Fibroblast of skin of left quadriceps (primary cell): ENCODE results near the gene LENG9.
"Not testable (repeated sequence)": the region's sequence is repeated elsewhere in the genome, so short reads cannot be mapped to it uniquely, and the experiment has no call there.

ENCODE experiments used
- DNase-seq, 2 experiments: peaks; one replicate each; pipeline ENCODE4 v3.0.0-alpha.2; 2013; ENCODE audit warnings: low read depth in 2 of 2

Gene LENG9

GRCh38 chr19:54463531-54464043, at the start of gene LENG9:
LENG9 (minus strand) TSS chr19:54463778; CDS start chr19:54463526, 252 bp downstream.
- DNase-seq, result peak; percentile 97 to 98

GRCh38 chr19:54509200-54509940, 45.8 kb upstream of the LENG9 start:
- not testable (repeated sequence) for DNase-seq

DNA sequence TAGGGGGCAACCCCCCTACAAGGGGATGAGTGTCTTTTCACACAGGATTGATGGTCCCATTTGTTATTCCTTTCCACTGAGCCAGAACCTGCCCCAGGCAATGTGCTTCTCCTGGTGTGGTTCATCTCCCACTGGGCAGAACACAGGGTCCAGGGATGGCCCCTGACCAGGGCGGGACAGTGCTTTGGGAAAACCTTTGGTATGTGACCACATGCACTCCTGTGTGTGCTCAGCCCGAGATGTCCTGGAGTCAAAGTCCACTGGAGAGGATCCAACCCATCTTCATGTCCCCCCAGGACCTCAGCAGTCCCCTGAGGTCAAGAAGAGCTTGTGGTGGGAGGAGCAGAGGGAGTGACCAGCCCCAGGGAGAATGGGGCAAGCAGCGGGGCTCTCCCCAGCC, 44.9 kb upstream of the LENG9 start:
- not testable (repeated sequence) for DNase-seq

DNA sequence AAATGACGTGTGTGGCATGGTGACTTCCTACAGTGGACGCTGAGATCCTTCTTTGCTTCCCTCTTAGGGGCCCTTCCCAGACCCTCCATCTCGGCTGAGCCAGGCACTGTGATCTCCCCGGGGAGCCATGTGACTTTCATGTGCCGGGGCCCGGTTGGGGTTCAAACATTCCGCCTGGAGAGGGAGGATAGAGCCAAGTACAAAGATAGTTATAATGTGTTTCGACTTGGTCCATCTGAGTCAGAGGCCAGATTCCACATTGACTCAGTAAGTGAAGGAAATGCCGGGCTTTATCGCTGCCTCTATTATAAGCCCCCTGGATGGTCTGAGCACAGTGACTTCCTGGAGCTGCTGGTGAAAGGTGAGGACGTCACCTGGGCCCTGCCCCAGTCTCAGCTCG, 44.2 kb upstream of the LENG9 start:
- DNase-seq, result no peak

DNA sequence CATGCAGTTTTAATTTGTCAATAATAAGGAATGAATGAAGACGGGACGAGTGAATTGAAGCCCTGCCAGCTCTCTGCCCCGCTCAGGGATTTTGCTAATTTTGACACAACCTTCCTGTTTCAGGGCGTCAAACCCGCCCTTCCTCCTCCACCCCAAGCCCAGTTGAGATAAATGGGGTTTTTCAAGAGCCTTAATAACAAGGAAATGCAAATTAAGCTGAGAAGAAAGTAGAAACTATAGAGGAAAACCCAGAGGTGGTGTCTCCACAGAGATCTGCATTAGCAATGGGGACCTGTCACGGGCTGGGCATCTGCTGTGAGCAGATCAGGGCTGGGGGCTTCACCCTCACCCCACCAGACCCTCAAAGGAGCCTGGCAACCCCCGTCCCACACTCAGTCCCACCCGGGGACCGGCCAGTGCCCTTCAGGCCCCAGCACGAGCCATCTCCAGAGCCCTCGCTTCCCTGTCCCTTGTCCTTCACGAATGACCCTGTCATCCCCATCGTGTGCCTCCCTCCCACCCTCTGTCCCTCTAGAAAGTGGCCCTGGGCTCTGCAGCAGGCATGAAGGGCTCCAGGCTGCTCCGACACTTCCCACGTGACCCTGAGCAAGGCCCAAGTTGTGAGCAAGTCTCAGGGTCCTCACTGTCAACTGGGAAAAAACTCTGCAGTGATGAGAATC, 43.6 kb upstream of the LENG9 start:
- not testable (repeated sequence) for DNase-seq

DNA sequence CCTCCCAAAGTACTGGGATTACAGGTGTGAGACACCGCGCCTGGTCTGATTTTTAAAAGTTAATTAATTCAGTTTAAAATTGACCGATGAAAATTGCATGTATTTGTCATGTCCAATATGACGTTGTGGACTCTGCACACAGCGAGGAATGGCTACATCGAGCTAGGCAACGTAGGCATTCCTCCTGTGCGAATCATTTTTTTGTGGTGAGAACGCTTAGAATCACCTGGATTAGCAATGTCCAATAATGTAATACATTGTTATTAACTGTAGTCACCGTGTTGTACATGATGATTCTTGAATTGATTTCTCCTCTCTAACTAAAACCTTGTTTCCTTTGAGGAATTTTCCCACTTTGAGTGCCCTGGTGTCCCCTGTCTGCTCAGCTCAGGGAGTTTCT, 42.5 kb upstream of the LENG9 start:
- DNase-seq, result no peak

DNA sequence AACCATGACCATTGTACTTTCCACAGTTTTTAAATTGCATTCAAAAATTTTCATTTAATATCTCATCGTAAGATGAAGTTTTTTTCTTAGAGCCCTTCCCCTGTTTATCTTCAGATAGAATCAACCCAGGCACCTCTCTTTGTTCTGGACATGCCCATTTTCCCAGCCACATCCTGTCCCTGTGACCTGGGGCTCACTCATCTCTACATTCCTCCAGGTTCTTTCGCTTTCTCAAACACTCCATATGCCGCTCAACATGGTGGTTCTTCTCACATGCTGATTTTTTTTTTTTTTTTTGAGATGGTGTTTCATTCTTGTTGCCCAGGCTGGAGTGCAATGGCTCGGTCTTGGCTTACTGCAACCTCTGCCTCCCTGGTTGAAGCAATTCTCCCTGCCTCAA, 42.0 kb upstream of the LENG9 start:
- DNase-seq, result not testable (repeated sequence)

DNA sequence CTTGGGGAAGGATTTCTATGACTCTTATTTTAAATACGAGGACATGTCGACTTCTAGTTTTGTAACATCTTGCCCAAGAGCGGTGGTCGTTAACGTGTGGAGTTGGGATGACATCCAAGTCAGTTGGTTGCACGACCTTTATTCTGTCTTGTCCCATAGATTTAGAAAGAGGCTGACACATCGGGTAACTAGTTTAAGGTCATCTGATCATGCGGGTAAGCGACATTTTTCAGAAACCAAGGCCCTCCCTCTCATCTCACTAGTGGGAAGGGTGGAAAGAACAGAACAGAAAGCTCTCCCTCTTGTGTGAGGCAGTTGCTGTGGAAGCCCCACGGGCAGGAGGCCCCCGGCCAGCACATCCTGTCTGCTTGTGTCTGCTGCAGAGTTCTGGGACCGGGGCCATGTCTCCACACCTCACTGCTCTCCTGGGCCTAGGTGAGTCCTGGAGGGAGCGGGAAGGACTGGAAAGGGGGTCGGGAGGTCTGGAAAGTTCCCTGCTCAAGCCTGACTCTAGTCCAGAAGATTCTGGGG, 39.0 kb upstream of the LENG9 start, which contains the start of gene LAIR2:
LAIR2 (plus strand) TSS at position 314 of the 531 bp plus-strand sequence; CDS start at position 402, 88 bp downstream.
- no peak for DNase-seq

DNA sequence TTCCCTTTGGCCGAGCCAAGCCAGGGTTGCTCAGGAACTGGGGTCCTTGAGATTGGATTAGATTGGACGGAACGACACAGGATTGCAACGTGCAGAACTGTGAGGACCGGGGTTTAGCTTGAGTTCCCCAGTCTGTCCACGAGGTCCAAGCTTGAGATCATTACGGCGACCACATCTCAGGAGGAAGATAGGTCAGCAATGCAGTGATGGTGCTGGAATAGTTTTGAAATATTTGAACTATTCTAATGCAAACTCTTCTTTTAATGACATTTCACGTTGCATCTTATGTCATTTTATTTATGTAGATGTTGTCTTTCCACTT, 34.8 kb upstream of the LENG9 start:
- not testable (repeated sequence) for DNase-seq

DNA sequence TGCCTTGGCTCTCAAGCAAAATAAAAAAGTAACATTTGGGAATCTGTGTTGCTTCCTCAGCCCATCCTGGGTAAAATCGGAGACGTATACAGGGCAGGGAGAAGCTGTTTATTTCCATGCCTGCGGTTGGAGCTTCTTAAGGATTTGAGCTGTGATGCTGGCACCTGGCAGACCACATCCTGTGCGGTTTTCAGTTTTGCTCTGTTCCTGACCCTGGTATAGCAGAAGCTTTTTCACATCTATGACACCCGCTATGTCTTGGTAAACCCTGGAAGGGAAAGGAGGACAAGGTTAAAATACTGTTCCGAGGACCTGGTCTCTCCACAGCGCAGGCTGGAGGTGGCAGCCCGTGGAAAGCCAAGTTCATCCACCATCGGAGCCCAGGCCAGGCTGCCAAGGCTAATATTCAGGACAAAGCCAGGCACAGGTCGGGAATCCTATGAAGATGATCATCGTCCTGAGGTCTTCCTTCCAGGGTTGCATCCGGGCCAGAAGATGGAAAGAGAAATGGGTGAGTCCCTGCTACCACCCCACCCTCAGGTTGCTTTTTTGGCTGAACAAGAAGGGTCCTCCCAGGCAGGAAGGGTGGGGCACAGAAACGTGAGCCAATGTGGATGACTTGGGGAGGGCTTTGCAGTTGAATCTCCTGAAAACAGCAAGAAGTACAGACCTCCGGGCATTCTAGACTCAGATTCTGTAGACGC, 34.3 kb upstream of the LENG9 start:
- DNase-seq, result not testable (repeated sequence)

DNA sequence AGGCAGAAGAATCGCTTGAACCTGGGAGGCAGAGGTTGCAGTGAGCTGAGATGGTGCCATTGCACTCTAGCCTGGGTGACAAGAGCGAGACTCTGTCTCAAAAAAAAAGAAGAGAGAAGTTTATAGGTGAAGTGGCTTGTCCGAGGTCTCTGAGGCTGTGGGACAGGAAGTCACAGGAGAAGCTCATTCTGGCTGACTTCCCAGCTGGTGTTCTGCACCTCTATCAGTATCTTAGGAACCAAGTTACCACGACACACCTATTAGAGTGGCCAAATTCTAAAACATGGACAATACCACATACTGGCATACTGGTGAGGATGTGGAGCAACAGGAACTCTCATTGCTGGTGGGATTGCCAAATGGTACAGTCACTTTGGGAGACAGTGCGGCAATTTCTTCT, 31.7 kb upstream of the LENG9 start:
- DNase-seq, result not testable (repeated sequence)

DNA sequence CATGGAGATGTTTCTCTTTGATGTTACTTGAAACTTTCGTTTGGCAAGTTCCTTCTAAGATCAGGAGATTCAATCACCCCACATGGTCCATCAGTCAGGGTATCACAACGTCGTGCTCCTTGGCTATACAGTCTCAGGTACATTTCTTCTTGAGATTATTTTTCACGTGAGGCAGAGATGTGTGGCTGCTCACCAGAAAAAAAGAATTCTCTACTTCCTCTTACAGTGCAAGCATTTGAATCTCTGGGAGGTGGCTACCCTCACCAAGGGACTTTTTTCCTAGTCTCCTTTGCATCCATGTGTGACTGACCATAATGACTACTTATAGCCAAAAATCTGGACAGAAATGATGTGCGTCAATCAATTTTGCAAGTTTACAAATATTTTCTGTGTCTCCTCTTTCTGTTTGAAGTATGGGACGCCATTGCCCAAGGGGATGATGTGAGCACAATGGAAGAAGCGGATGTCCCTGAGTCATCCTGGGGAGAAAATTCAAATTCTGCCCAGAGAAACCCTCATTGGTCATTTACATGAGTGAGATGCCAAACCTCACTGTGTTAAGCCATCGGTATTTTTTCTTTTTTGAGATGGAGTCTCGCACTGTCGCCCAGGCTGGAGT, 30.5 kb upstream of the LENG9 start:
- no peak for DNase-seq

DNA sequence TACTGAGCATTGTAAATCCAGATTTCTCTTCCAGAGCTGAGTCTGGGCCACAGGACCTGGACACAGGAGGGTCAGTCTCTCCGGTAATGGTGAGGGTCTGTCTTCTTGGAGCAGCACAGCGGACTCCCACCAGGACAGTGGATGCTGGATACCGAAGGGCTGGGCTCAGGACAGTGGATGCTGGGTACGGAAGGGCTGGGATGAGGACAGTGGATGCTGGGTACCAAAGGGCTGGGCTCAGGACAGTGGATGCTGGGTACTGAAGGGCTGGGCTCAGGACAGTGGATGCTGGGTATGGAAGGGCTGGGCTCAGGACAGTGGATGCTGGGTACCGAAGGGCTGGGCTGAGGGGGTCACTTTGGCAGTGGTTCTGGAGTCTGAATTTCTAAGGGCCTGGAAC, 29.5 kb upstream of the LENG9 start:
- DNase-seq, result not testable (repeated sequence)

DNA sequence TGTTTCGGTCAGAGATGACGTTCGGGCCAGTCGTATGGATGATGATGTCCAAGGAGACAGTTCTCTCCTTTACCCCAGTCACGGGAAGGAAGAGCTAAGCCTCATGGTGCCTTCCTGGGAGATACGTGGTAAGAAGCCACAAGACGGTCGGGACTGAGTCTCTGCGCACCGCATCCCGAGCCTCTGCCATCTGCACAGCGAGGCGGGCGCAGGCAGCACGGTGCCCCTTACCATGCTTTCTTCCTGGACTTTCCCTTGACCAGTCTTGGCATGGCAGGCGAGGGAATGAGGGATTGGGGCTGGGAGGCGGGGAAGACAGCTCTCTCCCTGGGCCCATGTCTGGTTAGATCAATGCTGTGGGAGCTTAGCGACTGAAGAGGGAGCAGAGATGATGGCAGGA, 29.0 kb upstream of the LENG9 start:
- no peak for DNase-seq

DNA sequence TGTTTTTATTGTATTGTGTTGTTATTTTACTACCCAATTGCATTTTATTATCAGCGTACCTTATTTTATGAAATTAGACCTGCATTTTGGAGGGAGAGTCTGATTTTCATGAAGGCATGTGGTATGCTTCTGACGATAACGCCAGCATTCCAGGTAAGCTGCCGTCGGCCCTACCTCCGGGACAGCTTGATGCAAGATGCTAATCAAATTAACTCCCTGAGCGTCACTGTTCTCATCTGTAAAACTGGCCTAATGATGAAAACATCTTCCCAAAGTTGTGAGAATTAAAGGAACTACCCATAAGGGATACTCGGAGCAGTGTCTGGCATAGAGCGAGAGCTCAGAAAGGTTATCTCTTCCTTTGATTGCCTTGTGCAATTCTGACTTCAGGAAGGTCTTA, 26.2 kb upstream of the LENG9 start:
- no peak for DNase-seq

GRCh38 chr19:54489341-54489740, 25.8 kb upstream of the LENG9 start:
- no peak for DNase-seq

DNA sequence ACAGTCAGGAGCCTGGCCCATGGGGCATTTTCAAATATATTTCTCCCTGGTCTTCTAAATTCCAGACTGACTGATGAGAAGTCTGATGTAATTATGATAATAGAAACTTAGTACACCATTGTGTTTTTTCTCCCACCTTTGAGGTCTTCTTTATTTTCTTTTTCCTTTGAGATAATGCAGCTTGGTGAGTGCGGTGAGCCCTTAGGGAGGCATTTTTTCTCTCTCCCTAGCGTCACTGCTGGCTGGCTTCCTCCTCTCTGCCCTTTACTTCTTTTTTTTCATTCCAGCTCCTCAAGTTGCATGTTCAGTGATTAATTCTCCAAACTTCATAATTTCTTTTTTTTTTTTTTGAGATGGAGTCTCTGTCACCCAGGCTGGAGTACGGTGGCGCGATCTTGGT, 22.3 kb upstream of the LENG9 start:
- no peak for DNase-seq

DNA sequence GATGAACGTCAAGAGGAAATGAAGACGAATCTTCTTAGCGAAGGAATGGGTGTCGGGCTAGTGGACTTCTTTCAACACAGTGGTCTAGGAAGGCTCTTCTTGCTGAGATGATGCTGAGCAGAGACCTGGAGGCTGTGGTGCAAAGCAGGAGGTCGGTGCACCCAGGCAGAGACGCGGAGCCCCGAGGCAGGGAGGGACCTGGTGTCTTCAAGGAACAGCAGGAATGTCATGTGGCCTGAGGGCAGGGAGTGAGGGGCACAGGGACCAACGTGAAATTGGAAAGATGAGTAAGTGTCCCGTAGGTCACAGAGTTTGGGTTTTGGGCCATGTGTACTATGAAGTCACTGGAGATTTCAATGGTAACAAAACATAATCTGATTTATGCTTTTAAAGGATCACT, 20.9 kb upstream of the LENG9 start:
- DNase-seq, result no peak

DNA sequence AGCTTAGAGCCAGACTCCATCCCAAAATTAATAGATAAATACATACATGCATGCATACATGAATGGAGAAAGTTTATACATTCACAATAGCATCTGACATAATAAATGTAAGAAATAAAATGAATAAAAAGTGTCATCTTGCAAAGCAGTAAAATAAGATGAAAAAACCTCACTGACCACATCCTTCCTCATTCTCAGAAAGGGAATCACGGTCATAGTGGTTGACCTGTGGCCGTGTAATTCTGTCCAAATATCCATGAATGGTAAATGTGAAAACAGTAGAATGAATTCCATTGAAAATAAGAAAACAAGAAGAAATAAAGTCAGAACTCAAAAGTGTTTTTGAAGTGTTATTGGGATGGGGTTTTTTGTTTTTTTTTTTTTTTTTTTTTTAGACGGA, 19.3 kb upstream of the LENG9 start:
- DNase-seq, result no peak

GRCh38 chr19:54481326-54481930, 17.9 kb upstream of the LENG9 start:
- peak; percentile 11 to 23 for DNase-seq

DNA sequence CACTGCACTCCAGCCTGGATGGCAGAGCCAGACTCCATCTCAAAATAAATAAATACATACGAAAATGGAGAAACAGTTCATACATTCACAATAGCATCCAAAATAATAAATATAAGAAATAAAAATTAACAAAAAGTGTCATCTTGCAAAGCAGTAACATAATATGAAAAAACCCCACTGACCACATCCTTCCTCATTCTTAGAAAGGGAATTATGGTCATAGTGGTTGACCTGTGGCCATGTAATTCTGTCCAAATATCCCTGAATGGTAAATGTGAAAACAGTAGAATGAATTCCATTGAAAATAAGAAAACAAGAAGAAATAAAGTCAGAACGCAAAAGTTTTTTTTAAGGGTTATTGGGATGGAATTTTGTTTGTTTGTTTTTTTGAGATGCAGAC, 16.5 kb upstream of the LENG9 start:
- no peak for DNase-seq
